AG08396 (cell line): ENCODE data around the gene QTRT2.

ENCODE experiments used
- DNase-seq: peaks from one replicate; pipeline ENCODE4 v3.0.0; 2012; ENCODE audit warnings: low spot score, mixed read lengths

The QTRT2 gene

GRCh38 chr3:114056130-114057010, at the start of gene QTRT2, which contains the start of gene CCDC191:
TSS of gene QTRT2 (plus strand) at chr3:114056737. CDS start at chr3:114065258, 8,521 bp downstream.
TSS of gene CCDC191 (minus strand) at chr3:114056526. CDS start at chr3:114056466, 60 bp downstream.
- DNase-seq = peak; percentile 96

DNA sequence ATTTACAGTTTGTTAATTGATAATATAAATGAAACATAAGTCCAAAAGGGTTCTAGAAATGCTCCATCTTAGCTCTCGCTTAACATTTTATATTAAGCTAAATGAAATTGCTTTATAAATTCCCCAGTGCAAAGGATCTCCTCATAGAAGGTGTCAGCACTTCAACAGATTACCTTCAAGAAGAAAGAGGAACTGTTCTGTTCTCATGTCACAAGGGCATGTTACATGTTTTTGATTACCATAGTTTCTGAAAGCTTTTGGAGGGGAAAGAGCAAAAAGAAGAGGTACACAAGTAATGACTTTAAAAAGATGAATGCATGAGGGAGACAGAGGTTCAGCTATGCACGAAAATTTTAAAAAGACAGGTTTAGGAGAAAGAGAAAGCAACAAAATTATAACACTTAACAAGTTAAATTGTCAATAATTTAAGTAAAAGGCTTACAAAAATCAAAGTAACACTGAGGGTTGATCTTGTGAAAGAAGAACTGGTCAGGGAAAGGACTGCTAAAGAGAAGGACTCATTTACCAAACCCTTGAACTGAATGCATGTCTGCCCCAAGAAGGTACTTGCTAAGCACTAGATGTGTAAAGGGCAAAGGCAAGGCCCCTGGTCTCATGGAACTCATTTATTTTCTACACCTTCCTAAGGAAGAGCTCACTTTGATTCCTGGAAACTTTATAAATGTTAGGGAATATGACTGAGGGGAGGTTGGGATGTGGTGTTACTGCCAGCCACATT, 45.3 kb upstream of the QTRT2 start:
- no peak for DNase-seq

- DNase-seq = no peak
These were observed 42.3 kb upstream of the QTRT2 start for GRCh38 chr3:114014211-114014610.

GRCh38 chr3:114019486-114019885, 37.1 kb upstream of the QTRT2 start:
- DNase-seq = no peak

DNA sequence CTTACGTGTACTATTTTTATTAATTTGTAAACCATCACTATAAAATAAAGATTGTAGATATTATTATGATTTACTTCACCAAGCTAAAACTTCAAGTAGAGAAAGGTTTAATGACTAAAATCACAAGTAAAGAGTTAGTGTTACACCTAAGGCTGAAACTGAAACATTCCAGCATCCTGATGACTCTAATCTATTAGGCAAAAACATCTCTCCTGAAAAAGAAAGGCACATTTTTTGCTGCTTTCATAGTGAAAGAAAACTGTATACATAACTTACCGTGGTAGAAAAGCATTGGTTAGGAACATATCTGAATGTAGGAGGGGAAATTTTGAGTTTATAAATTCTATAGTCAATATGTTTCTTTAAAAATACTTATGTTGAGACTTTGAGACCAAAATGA, 35.6 kb upstream of the QTRT2 start:
- DNase-seq = no peak

DNA sequence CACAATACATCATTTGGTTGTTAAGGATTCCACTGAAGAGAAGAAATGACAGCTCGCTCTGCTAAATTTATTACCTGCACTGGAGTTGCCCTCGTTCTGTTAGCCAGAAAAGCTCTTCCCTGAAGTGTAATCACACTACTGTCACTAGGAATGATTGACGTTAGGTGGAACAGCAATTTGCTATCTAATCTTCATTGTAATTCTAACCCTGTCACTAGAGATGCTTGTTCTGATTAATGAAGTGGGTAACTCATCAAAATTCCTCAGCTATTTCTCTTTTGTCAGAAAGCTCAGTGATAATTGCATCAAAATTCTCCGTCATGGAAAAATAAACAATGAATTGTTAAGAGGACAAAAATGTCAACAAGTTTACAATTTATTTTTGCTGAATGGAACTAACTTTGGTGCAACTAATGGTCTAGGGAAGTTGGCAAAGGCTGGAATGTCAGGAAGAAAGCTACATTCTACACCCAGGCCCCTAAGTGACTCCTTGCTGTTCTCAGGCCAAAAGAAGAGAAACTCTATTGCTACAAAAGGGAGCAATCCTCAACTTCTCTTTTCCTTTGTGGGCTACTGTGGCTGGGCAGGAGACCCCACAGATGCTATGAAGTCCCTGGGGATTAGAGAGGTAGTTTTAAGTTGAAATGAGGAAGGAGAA, 34.3 kb upstream of the QTRT2 start:
- peak; percentile 8 for DNase-seq

- no peak for DNase-seq
These were observed 31.1 kb upstream of the QTRT2 start for GRCh38 chr3:114025451-114025850.

DNA sequence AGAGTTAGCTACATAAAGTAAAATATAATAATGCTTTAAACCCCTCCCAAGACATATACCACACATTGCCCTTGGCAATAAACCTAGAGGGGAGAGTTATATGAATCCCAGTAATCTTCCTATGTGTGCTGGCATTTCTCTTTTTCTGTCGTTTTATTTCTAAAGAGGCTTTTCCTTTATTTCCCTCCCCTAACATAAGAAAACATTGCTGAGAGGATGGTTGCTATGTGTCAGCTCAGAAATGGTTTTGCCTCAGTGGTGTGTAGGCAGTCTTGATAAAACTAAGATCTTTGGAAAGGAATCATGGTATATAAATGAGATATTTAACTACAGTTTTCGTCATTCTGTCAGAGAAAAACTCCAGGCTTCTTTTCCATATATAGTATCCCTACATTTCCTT, 30.2 kb upstream of the QTRT2 start:
- DNase-seq = no peak

DNA sequence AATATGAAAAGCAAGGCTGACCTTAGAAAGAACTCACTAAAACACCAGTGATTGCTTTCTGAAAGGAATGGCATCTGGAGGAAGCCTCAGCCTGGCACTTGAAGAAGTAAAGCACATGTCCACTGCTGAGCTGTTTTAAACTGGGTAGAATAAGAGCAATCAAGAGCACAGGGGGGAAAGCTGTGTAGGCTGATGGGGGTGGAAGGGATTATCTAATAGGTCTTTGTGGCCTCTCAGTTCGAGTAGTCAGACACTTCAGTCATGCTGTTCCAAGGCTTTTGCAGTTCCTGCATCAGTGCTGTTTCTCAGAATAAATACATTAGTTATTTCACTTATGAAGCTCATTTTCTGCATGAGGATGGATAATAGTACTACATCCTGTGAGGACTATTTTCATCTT, 22.8 kb upstream of the QTRT2 start:
- DNase-seq = no peak

- DNase-seq = no peak
These were observed 22.3 kb upstream of the QTRT2 start for GRCh38 chr3:114034211-114034610.

- peak; percentile 11 for DNase-seq
These were observed 21.6 kb upstream of the QTRT2 start for GRCh38 chr3:114034787-114035545.

- DNase-seq = no peak
These were observed 20.6 kb upstream of the QTRT2 start for GRCh38 chr3:114035896-114036295.

DNA sequence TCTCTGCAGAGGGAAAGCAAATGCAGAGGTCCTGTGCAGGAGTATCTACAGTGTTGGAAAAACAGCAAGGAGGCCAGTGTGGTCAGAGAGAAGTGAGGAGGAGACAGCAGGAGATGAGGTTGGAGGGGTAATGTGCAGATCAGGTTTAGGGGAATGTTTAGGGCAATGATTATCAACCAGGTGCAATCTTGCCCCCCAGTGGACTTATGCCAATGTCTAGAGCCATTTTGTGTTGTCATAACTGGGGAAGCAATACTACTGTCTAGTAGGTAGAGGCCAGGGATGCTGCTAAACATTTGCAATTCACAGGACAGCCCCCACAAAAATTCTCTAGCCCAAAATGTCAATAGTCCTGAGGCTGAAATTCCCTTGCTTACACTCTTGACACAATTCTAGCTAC, 13.3 kb upstream of the QTRT2 start:
- DNase-seq = no peak

DNA sequence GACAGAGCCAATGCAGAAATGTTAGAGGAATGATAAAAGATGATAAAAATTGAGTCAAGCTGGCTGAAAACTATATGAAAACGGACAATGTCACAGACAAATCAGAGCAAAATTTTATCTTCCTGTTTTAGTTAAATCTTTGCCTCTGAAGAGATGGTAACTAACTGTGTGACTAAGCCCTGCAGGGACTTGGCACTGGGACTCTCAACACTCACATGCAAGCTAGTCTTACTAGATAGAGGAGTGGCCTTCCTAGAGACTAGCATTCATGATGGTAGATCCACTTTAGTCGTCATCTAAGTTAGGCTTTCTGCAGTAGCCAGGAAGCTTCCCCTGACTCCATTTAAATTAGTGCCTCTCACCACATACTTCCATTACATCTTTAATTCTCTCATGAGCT, 4.3 kb upstream of the QTRT2 start:
- DNase-seq = peak; percentile 7

- DNase-seq = no peak
These were observed 442 bp downstream of the QTRT2 start for GRCh38 chr3:114057011-114057347.

GRCh38 chr3:114058646-114059045, 2.1 kb downstream of the QTRT2 start:
- DNase-seq = no peak

GRCh38 chr3:114060906-114061655, 4.5 kb downstream of the QTRT2 start:
- no peak for DNase-seq

GRCh38 chr3:114067804-114068203, 11.3 kb downstream of the QTRT2 start:
- no peak for DNase-seq

DNA sequence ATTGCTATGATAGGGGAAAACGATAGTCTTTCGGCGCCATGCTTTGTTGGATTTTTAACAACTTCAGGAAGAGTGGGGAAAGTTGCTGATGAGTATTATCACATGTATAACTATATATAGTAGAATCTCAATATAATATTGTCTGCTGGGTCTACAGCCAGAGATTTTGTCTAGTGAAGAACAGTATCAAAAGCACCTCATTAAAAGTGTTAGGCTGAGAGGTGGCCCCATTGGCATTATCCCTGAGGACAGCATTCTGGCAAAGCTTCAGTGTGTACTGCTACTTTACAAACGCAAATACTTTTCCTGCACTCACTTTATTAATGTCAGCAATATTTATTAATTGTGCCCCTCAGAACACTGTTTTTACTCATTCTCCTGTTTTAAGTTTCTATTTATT, 11.8 kb downstream of the QTRT2 start:
- no peak for DNase-seq

DNA sequence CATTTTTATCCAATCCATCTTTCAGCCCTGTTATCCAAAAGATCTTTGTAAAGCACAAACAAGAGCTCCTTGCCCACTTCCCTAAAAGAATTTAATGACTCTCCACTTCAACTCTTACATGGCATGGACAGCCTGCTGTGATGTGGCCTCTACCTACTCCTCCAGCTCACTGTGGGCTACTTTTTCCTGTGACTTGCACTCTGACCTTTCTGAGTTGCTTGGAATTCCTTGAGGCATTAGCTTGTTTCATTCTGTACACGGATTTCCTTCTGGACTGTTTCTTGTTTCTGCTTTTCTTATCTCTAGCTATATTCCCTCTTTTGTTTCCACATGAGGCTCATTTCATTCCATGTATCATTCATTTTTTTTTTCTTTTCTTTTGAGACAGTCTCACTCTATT, 15.2 kb downstream of the QTRT2 start:
- DNase-seq = no peak

GRCh38 chr3:114076711-114077110, 20.2 kb downstream of the QTRT2 start:
- no peak for DNase-seq
